GM18907 (cell line): Measurements from ENCODE around the gene SMYD2.

Experiments used
- ATAC-seq: cut with Tn5 transposase; IDR thresholded peaks from one replicate; pipeline ENCODE4 v1.9.1; 2021; ENCODE audit warnings: mild to moderate bottlenecking, moderate library complexity; ENCODE audit not compliant: unreplicated experiment

Gene SMYD2

GRCh38 chr1:214384373-214385079 is 103.6 kb downstream of the SMYD2 start:
- no peak for ATAC-seq

- ATAC-seq: no peak
Measured at GRCh38 chr1:214385428-214385827, 104.5 kb downstream of the SMYD2 start.

DNA sequence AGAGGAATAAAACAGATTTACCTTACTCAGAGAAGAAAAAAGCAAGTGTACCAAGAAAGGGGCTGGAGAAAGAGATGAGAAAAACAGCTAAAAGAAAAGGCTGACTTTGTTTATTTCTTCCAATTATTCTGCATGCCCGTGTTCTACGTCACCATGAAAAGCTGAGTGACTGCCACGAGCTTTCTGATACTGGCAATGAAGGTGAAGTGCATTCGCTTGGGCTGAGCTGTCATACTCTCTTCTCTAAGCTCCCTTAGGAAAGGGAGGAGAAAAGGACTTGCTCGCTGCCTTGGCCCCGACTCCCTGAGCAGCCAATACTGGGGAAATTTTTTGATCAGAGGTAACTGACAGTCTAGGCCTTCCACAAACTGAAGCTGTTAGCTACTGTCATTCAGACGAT is 105.4 kb downstream of the SMYD2 start:
- no peak for ATAC-seq
